SK-N-SH (cell line): ENCODE measurements around the gene DNAH1.

ENCODE experiments used
- EP300 ChIP-seq, 2 experiments: IDR thresholded peaks; 2 replicates each; pipeline versions ENCODE4 v1.4.0 to v1.6.1; 2012; ENCODE audit warnings: borderline replicate concordance in 1 of 2, low read depth in 1 of 2, low read length in 1 of 2
- EZH2phosphoT487 ChIP-seq: fragments of 200-600 bp; sonication (generic); IDR thresholded peaks from 2 replicates; pipeline ENCODE4 v1.6.1; 2017; ENCODE audit warnings: low read depth, mixed run types, mild to moderate bottlenecking, antibody characterized with exemption, moderate library complexity, borderline replicate concordance
- POLR2AphosphoS5 ChIP-seq: IDR thresholded peaks from 2 replicates; pipeline ENCODE4 v1.6.1; 2012; ENCODE audit warnings: low read depth, low read length
- SIN3A ChIP-seq: IDR thresholded peaks from 2 replicates; pipeline ENCODE4 v1.6.1; 2012; ENCODE audit warnings: low read depth, mild to moderate bottlenecking, low read length, moderate library complexity, borderline replicate concordance
- TAF1 ChIP-seq: IDR thresholded peaks from 2 replicates; pipeline ENCODE4 v1.6.1; 2012; ENCODE audit warnings: low read depth, mild to moderate bottlenecking, low read length, moderate library complexity, borderline replicate concordance
- TF ChIP-seq, protein P1 (sequence below): fragments of 200-600 bp; sonication (generic); IDR thresholded peaks from 2 replicates; pipeline ENCODE4 v1.6.1; 2017; ENCODE audit warnings: antibody characterized with exemption, mild to moderate bottlenecking, moderate library complexity
- TF ChIP-seq, protein P2 (sequence below): IDR thresholded peaks from 2 replicates; pipeline ENCODE4 v1.4.0; 2012; ENCODE audit warnings: low read depth, borderline replicate concordance
- TF ChIP-seq, protein P3 (sequence below): fragments of 150-350 bp; IDR thresholded peaks from 2 replicates; pipeline ENCODE4 v1.6.1; 2017; ENCODE audit warnings: antibody characterized with exemption, low read length, low read depth, borderline replicate concordance

DNA sequence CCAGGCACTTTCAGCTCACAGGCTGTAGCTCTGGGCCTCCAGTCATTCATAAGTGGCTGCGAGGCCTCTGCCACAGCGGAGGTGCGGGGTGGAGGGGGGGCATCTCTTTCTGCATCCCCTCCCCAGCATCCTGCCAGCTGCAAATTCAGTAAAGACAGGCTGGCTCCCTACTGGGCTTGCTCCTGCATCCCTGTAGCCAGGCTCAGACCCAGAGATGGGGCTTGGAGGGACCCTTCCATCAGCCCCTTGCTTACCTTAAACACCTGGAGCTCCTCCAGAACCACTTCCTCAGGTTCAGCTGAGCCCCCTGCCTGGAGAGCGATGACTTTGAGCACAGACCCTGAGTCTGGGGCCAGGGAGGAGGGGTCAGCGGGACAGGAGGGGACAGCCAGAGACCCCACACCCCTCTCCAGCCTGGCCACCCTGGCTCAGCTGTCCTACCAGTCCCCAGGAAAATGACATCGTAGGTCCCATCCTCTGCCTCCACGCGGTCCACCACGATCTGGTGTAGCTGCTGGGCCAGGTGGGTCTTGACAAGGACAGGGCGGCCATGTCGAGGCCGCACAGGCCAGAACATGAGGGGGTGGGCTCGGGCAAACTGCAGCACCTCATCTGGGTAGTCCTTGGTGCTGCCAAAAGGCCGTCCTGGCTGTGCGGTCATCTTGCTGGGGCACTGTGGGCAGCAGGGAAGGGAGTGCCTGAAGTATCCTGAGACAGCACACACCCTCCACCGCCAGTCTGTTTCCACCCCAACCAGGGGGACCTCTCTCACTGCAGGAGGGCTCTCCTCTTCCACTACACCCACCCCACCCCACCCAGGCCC, 123.5 kb downstream of the DNAH1 start:
- TF ChIP-seq, protein P1, sequence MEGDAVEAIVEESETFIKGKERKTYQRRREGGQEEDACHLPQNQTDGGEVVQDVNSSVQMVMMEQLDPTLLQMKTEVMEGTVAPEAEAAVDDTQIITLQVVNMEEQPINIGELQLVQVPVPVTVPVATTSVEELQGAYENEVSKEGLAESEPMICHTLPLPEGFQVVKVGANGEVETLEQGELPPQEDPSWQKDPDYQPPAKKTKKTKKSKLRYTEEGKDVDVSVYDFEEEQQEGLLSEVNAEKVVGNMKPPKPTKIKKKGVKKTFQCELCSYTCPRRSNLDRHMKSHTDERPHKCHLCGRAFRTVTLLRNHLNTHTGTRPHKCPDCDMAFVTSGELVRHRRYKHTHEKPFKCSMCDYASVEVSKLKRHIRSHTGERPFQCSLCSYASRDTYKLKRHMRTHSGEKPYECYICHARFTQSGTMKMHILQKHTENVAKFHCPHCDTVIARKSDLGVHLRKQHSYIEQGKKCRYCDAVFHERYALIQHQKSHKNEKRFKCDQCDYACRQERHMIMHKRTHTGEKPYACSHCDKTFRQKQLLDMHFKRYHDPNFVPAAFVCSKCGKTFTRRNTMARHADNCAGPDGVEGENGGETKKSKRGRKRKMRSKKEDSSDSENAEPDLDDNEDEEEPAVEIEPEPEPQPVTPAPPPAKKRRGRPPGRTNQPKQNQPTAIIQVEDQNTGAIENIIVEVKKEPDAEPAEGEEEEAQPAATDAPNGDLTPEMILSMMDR = no peak
- TF ChIP-seq, protein P2, sequence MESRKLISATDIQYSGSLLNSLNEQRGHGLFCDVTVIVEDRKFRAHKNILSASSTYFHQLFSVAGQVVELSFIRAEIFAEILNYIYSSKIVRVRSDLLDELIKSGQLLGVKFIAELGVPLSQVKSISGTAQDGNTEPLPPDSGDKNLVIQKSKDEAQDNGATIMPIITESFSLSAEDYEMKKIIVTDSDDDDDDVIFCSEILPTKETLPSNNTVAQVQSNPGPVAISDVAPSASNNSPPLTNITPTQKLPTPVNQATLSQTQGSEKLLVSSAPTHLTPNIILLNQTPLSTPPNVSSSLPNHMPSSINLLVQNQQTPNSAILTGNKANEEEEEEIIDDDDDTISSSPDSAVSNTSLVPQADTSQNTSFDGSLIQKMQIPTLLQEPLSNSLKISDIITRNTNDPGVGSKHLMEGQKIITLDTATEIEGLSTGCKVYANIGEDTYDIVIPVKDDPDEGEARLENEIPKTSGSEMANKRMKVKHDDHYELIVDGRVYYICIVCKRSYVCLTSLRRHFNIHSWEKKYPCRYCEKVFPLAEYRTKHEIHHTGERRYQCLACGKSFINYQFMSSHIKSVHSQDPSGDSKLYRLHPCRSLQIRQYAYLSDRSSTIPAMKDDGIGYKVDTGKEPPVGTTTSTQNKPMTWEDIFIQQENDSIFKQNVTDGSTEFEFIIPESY = no peak
- no peak for TF ChIP-seq POLR2AphosphoS5
- no peak for TF ChIP-seq EP300 (IDR thresholded peaks at IDR 0.05; ENCODE audit: borderline replicate concordance in 1 of 2, low read depth in 1 of 2, low read length in 1 of 2)
- TF ChIP-seq, protein P3, sequence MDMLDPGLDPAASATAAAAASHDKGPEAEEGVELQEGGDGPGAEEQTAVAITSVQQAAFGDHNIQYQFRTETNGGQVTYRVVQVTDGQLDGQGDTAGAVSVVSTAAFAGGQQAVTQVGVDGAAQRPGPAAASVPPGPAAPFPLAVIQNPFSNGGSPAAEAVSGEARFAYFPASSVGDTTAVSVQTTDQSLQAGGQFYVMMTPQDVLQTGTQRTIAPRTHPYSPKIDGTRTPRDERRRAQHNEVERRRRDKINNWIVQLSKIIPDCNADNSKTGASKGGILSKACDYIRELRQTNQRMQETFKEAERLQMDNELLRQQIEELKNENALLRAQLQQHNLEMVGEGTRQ = no peak
- TF ChIP-seq TAF1 = no peak
- no peak for TF ChIP-seq SIN3A
- TF ChIP-seq EZH2phosphoT487 = no peak
